DND-41 (cell line): Measurements from ENCODE around the gene PDCD10.

Experiments
- ATAC-seq: fragments of 200-7000 bp; cut with Tn5 transposase; 3 replicates; pipeline ENCODE4 v1.9.1; 2021; ENCODE audit warnings: low read depth; ENCODE audit not compliant: insufficient read depth
- DNase-seq: peaks from one replicate; pipeline ENCODE4 v3.0.0-alpha.2; 2020
- H2AFZ ChIP-seq: 2 replicates; pipeline ENCODE4 v1.6.0; 2012; ENCODE audit warnings: low read depth, low read length
- H3K27ac ChIP-seq: 2 replicates; pipeline ENCODE4 v1.5.1; 2012; ENCODE audit warnings: low read length, inconsistent platforms
- H3K27me3 ChIP-seq: fragments of 200-600 bp; sonication (generic); 2 replicates; pipeline ENCODE4 v1.6.0; 2012; ENCODE audit warnings: low read length, mild to moderate bottlenecking, inconsistent platforms; ENCODE audit not compliant: insufficient read depth, poor library complexity
- H3K36me3 ChIP-seq: 2 replicates; pipeline ENCODE4 v1.5.1; 2012; ENCODE audit warnings: low read length, inconsistent platforms; ENCODE audit not compliant: insufficient read depth
- H3K4me1 ChIP-seq: 2 replicates; pipeline ENCODE4 v1.5.1; 2012; ENCODE audit warnings: mild to moderate bottlenecking, low read length; ENCODE audit not compliant: insufficient read depth
- H3K4me2 ChIP-seq: 2 replicates; pipeline ENCODE4 v1.6.0; 2012; ENCODE audit warnings: mild to moderate bottlenecking, moderate library complexity, low read length, inconsistent platforms; ENCODE audit not compliant: insufficient read depth
- H3K4me3 ChIP-seq, 2 experiments: fragments of 200-600 bp in 1 of 2; shearing (Covaris generic) in 1 of 2; 2 replicates each; pipeline ENCODE4 v1.5.1; 2012 to 2016; ENCODE audit warnings: inconsistent platforms in 2 of 2, low read length in 2 of 2, mild to moderate bottlenecking in 2 of 2, low read depth in 1 of 2, moderate library complexity in 1 of 2
- H3K79me2 ChIP-seq: 2 replicates; pipeline ENCODE4 v1.6.0; 2012; ENCODE audit warnings: low read length, inconsistent platforms; ENCODE audit not compliant: insufficient read depth
- H3K9ac ChIP-seq: 2 replicates; pipeline ENCODE4 v1.6.0; 2012; ENCODE audit warnings: low read depth, mild to moderate bottlenecking, inconsistent platforms, low read length, moderate library complexity
- H3K9me3 ChIP-seq: 2 replicates; pipeline ENCODE4 v1.5.1; 2012; ENCODE audit warnings: low read length, moderate library complexity, mild to moderate bottlenecking, inconsistent platforms; ENCODE audit not compliant: insufficient read depth, severe bottlenecking
- H4K20me1 ChIP-seq: 2 replicates; pipeline ENCODE4 v1.6.0; 2012; ENCODE audit warnings: low read length; ENCODE audit not compliant: insufficient read depth
- EZH2 ChIP-seq: IDR thresholded peaks from 3 replicates; pipeline ENCODE4 v1.6.1; 2012; ENCODE audit warnings: borderline replicate concordance, low read depth, mild to moderate bottlenecking, moderate library complexity, low read length, inconsistent platforms; ENCODE audit not compliant: severe bottlenecking
- TF ChIP-seq, protein P1 (sequence below): IDR thresholded peaks from 2 replicates; pipeline ENCODE4 v1.5.1; 2012; ENCODE audit warnings: borderline replicate concordance, low read length, moderate library complexity, mild to moderate bottlenecking; ENCODE audit not compliant: poor library complexity, severe bottlenecking; ENCODE audit errors: extremely low read depth

Gene PDCD10

DNA sequence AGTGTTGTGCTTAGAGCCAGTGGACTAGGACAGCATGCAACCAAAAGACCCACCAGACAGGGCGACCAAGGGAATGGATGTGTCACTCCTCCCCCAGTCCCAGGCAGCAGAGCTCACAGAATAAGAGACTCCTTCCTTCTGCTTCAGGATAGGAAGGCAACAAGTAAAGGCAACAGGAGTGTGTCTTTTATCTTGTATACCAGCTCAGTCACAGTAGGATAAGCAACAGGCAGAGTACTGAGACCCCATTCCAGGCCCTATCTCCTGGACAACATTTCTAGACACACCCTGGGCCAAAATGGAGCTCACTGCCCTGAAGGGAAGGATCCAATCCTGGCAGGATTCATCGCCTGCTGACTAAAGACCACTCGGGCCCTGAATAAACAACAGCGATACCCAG, 25.0 kb downstream of the PDCD10 start:
- H3K9me3 ChIP-seq = no peaks in the 10 kb centered on the region
- no peak overlapping the region for H3K4me3 ChIP-seq
- H3K36me3 ChIP-seq = peaks cover 37% of the 10 kb centered on the region
- H3K9ac ChIP-seq = no peak overlapping the region
- H4K20me1 ChIP-seq = peaks cover 11% of the 10 kb centered on the region; the same call in 1 of the 2 replicates
- peaks cover 40% of the 10 kb centered on the region for H3K79me2 ChIP-seq
- no peak overlapping the region for H3K4me2 ChIP-seq
- H3K27me3 ChIP-seq = no peaks in the 10 kb centered on the region
- H2AFZ ChIP-seq = no peak overlapping the region
- no peaks in the 10 kb centered on the region for H3K4me1 ChIP-seq
- DNase-seq (no peak), ATAC-seq (no peak)
- no peak overlapping the region for H3K27ac ChIP-seq
- TF ChIP-seq, protein P1, sequence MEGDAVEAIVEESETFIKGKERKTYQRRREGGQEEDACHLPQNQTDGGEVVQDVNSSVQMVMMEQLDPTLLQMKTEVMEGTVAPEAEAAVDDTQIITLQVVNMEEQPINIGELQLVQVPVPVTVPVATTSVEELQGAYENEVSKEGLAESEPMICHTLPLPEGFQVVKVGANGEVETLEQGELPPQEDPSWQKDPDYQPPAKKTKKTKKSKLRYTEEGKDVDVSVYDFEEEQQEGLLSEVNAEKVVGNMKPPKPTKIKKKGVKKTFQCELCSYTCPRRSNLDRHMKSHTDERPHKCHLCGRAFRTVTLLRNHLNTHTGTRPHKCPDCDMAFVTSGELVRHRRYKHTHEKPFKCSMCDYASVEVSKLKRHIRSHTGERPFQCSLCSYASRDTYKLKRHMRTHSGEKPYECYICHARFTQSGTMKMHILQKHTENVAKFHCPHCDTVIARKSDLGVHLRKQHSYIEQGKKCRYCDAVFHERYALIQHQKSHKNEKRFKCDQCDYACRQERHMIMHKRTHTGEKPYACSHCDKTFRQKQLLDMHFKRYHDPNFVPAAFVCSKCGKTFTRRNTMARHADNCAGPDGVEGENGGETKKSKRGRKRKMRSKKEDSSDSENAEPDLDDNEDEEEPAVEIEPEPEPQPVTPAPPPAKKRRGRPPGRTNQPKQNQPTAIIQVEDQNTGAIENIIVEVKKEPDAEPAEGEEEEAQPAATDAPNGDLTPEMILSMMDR = no peak
- TF ChIP-seq EZH2 = no peak

DNA sequence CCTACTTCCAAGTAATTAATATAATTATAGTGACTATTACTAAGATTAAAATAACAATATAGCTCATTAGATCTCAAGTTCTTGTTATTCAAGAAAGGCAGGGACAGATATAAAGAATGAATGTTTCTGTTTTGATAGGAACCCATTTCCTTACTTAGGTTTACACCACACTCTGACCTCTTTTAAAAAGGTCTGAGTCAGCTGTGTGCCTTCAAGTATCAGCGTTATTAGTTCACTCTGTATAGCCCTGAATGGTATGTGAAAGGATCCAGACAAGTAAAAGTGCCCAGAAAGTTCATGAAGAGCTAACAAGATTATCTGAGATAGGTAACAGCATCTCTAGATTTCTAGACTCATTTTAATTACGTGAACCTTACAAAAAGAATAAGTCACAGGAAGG, 28.9 kb downstream of the PDCD10 start:
- Histone ChIP-seq H3K9me3 (no peaks in the 10 kb centered on the region), H3K27me3 (no peaks in the 10 kb centered on the region), H3K9ac (no peak overlapping the region), H2AFZ (no peak overlapping the region), H3K79me2 (peaks cover 15% of the 10 kb centered on the region), H4K20me1 (peaks cover 10% of the 10 kb centered on the region; the same call in 1 of the 2 replicates), H3K36me3 (peaks cover 40% of the 10 kb centered on the region), H3K4me1 (no peaks in the 10 kb centered on the region), H3K4me2 (no peak overlapping the region), H3K4me3 (no peak overlapping the region), H3K27ac (no peak overlapping the region)
- DNase-seq (no peak), ATAC-seq (no peak)
- TF ChIP-seq, protein P1 = no peak
- no peak for TF ChIP-seq EZH2

GRCh38 chr3:167700926-167701325, 33.8 kb downstream of the PDCD10 start:
- TF ChIP-seq, protein P1 = no peak
- TF ChIP-seq EZH2 = no peak
- Histone ChIP-seq H3K27ac (no peak overlapping the region), H3K9me3 (no peaks in the 10 kb centered on the region), H3K36me3 (peaks cover 23% of the 10 kb centered on the region; the same call in 1 of the 2 replicates), H4K20me1 (0 out of 2 replicates have a peak, but pooled peaks cover 8% of the 10 kb centered on the region), H3K4me2 (no peak overlapping the region), H3K9ac (no peak overlapping the region), H3K4me3 (no peak overlapping the region), H3K4me1 (no peaks in the 10 kb centered on the region), H3K27me3 (no peaks in the 10 kb centered on the region), H2AFZ (no peak overlapping the region), H3K79me2 (peaks cover 4% of the 10 kb centered on the region; the same call in 1 of the 2 replicates)
- no peak for ATAC-seq
- no peak for DNase-seq
